Endometrial microvascular endothelial cells (primary cell): ENCODE results near the gene RBM26. TPM values are rescaled to one million over a fixed set of nuclear protein-coding genes. Genes with fewer than 3 reads are reported as not detected.

Experiments
- in situ Hi-C: cut with HindIII; loops from 2 replicates; pipeline ENCODE4 v1.10.0; 2017; ENCODE audit warnings: low sequenced_read_pairs, low pct_unique_long_range_greater_than_20kb; ENCODE audit errors: inconsistent ontology term
- total RNA-seq: library from RNA; depleted of rRNA; stranded (reverse); fragments of >200 nt; gene quantifications from one replicate; pipeline ENCODE4 v1.2.3, GENCODE V29; 2015; ENCODE audit errors: inconsistent ontology term

The RBM26 gene, protein sequence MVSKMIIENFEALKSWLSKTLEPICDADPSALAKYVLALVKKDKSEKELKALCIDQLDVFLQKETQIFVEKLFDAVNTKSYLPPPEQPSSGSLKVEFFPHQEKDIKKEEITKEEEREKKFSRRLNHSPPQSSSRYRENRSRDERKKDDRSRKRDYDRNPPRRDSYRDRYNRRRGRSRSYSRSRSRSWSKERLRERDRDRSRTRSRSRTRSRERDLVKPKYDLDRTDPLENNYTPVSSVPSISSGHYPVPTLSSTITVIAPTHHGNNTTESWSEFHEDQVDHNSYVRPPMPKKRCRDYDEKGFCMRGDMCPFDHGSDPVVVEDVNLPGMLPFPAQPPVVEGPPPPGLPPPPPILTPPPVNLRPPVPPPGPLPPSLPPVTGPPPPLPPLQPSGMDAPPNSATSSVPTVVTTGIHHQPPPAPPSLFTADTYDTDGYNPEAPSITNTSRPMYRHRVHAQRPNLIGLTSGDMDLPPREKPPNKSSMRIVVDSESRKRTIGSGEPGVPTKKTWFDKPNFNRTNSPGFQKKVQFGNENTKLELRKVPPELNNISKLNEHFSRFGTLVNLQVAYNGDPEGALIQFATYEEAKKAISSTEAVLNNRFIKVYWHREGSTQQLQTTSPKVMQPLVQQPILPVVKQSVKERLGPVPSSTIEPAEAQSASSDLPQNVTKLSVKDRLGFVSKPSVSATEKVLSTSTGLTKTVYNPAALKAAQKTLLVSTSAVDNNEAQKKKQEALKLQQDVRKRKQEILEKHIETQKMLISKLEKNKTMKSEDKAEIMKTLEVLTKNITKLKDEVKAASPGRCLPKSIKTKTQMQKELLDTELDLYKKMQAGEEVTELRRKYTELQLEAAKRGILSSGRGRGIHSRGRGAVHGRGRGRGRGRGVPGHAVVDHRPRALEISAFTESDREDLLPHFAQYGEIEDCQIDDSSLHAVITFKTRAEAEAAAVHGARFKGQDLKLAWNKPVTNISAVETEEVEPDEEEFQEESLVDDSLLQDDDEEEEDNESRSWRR
- total RNA-seq: 23.7 TPM

DNA sequence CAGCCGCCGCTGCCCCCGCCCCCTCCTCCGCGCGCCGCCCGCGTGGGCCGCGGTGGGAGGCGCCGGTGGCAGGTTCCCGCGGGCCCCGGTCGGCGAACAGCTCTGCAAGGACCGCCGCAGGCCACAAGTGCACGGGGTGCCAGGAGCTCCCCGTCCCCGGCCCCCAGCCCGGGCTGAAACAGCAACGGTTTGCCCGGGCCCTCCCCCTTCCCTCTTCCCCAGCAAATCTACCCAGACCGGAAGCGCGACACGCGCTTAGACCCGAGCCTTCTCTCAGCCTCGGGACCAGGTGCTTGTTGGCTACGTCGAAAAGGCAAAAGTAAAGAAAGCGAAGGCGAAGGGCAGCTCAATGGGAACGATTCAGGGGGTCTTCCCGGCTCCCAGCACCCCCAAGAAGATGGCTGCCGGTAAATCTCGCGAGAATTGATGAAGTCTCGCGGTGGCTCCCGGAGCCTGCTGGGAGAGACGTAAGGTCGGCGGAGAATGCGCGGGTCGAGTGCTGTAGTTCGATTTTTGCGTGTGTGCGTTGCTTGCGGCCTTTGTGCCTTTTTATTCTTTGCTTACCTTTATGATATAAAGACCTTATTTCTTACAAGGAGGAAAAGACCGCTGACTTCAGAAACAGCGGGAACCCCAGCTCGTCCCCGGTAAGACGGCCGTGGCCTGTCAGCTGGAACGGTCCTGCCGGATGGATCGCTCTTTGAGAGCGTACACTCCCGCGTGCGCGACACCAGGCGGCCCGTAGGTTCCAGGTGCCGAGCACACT lies at the start of gene RBM26:
Gene RBM26 (minus strand): TSS at position 425 of the 766 bp plus-strand sequence. CDS start 481 bp downstream, outside the sequence.
- in situ Hi-C loops: no loop called here

DNA sequence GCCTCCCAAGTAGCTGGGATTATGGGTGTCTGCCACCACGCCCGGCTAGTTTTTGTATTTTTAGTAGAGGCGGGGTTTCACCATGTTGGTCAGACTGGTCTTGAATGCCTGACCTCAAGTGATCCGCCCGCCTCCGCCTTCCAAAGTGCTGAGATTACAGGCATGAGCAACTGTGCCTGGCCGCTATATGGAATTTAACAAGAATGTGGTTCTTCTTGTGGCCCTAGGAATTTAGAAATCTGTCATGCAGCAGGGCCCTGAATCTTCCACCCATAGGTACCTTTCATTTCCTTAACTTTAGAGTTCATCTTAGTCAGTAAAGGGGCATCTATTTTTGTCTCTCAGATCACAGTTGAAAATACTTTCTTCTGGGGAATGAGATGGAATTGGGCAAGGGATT lies 49.3 kb upstream of the RBM26 start:
- in situ Hi-C loops: no loop called here

DNA sequence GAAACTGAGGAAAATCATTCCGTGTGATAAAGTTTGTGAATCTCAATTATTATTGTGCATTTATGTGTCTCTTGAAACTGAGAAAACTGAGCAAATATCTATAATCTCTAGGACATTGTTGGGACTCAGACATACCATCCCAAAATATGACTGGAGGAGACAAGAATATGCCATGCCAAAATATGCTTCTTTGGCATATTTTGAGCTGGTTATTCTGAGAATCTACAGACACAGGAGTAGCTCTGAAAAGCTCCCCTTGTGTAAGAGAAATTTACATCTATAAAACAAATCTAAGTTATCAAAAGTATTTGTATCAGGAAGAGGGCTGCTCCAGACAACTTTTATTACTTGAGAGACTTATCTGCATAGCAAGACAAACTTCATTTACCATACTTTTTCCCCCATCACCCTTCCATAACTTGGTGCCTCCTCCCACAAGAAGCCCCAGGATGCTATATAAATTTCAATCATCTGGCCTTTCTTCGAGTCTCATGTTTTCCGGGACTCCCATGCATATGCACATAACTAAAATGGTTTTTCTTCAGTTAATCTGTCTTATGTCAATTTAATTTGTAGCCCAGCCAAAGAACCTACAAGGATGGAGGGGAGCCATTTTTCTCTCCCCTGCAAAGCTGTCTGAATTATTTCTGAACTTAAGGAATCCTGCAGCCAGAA lies 46.3 kb upstream of the RBM26 start:
- in situ Hi-C loops: no loop called here

DNA sequence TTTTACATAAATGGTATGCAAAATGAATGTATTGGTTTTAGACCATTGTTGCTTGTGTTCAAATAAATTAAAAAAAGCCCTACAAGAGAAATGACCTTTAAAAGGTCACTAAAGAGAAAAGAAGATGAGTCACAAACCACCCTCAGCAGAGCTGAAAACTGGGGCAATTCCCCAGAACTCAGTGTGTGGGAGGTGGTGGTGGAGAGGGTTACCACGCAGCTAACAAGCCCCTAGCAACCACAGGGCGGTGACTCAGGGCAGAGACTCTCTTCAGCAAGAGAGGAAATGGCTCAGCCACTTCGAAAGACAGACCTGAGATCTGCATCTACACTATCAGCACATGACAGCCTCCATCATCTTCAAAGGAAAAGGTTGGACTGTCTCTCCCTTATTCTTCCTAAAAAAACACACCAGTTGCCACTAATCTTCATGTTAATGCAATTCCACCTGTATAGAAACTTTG lies 45.5 kb upstream of the RBM26 start:
- in situ Hi-C loops: no loop called here

DNA sequence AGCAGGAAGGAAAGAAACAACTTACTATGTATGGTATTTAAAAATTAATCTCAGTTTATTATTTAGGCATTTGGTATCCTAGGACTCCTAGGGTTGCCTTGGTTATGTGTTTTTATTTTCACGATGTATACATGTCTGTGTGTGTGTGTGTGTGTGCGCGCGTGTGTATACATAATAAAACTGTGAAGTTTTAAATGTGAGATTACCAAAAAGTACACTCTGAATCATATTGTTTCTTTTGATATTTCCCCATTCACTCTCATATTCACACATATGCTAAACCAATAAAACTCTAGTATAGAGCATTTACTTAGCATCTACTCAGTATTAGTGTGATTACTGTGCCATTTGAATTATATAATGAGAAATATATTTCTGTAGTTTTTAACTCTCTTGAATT lies 44.1 kb upstream of the RBM26 start:
- in situ Hi-C loops: no loop called here

DNA sequence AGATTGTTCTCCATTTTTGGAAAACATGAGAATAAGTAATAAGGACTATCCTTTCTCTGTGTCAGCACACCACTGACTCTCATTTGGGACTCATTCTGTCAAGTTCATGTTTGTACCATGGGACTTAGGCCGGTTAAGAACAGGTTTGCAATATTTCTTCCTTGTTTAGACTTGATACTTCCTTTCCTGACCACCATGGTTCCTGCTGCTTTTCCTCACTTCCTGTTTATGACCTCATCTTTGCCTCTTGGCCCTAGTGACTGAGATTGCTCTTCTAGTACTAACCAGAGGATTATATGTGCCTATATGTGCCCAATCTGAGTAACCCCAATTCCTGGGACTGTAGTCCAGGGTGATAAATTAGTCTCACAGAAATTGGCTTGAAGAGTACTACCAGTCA lies 42.4 kb upstream of the RBM26 start:
- in situ Hi-C loops: no loop called here

DNA sequence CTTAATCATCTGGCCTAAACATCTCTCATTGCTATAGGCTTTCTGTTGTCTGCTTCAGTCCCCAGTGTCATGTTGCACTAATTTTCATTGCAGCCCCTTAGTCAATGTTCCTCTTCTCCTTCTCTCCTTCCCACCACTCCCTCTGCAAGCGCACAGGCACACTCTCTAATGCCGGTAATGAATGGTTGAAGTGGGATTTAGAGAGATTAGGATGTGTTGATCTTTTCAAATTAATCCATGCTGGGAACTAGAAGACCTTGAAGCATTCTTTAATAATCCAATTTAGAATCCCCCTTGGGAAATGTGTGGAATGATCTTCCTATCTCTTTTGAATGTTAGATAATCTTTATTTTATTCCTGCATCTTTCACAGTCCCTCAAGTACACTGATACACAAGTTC lies 41.7 kb upstream of the RBM26 start:
- in situ Hi-C loops: no loop called here

DNA sequence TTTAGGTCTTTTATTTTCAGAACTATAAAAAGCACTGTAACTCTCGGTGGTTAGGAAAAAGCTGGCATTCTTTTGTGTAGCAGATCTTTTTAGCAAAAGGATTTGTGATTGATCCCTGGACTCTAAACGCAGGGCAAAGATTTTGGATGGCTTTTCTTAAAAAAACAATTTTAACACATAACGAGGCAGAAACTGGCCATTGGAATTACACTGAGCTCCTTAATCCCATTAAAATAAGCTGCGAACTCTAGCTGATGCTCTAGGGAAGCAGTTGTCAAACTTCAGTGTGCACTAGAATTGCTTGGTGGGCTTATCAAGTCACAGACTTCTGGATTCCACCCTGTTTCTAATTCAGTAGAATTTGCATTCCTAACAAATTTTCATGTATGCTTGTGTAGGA lies 41.1 kb upstream of the RBM26 start:
- in situ Hi-C loops: no loop called here

DNA sequence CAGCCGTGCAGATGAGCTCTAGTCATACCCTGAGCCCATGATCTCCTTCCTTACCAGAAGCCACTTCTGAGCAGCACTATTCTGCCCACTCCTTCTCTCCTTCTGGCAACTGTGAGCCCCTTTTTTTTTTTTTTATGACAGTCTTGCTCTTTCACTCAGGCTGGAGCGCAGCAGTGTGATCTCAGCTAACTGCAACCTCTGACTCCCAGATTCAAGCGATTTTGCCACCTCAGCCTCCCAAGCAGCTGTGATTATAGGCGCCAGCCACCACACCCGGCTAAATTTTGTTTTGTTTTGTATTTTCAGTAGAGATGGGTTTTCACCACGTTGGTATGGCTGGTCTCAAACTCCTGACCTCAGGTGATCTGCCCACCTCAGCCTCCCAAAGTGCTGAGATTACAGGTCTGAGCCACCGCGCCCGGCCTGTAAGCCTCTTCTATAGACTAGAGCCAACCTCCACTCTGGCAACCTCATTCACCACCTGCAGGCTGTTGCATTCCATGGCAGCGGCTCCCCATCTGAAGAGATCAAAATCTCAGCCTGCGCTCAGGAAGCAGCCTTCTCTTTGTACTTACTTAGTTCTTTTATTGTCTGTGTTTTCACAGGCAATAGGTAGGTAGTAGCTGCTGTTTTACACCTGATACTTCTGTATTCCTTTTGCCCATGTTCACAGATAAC lies 40.1 kb upstream of the RBM26 start:
- in situ Hi-C loops: no loop called here

DNA sequence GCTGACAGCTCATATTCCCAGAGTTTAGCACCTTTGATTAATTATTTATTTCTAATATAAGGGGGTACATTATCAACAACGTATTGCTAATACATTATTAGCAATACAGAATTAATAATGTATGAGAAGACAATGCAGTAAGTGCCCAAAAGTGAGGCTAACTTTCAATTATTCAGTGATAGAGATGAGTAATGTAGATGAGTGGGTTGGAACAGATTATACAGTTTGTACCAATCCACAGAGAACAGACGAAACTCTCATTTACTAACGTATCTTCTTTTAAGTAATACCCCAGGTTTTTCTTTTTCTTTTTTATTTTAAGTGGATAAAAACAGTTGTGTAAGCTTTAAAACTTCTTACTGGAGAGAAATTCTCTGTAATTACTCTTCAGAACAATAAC lies 36.7 kb upstream of the RBM26 start:
- in situ Hi-C loops: no loop called here

DNA sequence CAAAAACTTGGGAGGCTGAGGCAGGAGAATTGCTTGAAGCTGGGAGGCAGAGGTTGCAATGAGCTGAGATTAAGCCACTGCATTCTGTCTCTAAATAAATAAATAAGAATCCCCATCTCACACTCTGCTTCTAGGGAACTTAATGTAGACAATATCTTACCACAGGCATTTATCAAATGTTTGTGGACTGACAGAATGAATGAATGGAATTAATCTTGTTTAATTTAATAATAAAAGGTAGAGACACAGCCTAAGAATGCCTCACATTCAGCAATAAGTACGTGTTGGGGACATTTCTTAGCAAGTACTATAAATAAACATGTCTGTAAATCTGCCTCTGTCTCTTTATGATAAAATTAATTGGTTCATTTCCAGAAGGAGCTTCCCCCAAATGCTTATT lies 36.2 kb upstream of the RBM26 start:
- in situ Hi-C loops: no loop called here

DNA sequence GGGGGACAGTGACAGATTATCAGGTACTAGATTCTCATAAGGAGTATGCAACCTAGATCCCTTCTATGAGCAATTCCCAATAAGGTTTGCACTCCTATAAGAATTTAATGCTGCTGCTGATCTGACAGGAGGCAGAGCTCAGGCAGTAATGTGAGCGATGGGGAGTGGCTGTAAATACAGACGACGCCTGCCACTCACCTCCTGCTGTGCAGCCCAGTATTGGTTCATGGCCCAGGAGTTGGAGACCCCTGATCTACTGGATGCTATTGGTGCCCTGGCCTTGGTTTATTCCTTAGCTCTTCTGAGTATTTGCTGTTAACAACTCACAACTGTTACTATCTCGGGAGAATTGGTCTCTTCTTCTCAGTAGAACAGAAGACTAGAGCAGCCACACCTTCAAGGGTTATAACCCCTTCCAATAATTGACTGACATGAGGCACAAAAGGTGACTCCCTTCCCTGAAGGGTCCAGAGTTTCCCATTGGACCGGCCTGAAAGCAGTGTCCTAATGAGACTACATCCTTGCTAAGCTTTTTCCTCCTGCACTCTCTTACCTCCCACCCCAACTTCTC lies 35.0 kb upstream of the RBM26 start:
- in situ Hi-C loops: no loop called here

DNA sequence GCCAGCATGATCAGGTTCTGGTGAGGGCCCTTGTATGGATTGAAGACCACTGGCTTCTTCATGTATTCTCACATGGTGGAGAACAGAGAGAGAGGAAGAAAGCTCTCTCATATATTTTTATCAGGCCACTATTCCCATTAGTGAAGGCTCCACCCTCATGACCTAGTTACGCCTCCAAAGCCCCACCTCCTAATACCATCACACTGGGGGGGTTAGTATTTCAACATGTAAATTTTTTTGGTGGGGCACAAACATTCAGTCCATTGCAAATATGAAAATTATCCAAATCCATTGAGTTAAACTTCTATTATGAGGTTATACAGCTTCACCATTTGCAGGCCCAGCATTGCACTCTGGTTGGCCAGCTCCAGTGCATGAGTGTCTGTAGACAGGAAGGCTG lies 33.2 kb upstream of the RBM26 start:
- in situ Hi-C loops: no loop called here

DNA sequence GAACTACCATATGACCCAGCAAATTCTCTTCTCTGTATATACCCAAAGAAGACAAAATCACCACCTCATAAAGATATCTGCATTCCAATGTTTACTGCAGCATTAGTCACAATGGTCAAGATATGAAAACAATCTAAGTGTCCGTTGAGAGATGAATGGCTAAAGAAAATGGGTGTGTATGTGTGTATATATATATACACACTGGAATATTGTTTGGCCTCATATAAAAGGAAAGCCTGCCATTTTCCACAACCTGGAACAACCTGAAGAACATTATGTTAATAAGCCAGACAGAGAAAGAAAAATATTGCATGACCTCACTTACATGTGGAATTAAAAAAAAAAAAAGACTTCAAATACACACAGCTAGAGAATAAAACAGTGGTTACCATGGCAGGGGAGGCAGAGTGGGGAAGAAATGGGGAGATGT lies 29.5 kb upstream of the RBM26 start:
- in situ Hi-C loops: no loop called here

DNA sequence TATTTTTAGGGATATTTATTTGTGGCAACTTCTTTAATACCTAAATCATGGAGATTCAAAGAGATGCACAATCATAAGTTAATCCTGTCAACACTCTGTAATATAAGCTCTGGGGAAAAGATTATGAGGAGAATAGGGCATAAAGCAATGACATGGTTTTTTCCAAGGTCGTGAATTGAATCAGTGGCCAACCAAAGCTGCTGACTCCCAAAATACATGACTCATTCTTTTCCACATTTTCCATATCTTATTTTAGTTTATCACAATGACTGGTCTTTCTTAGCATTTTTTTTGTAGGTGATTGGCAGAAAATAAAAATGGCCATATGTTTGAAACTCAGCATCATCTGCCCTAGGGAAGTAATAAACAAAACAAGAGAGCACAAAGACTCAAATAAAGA lies 28.5 kb upstream of the RBM26 start:
- in situ Hi-C loops: no loop called here

DNA sequence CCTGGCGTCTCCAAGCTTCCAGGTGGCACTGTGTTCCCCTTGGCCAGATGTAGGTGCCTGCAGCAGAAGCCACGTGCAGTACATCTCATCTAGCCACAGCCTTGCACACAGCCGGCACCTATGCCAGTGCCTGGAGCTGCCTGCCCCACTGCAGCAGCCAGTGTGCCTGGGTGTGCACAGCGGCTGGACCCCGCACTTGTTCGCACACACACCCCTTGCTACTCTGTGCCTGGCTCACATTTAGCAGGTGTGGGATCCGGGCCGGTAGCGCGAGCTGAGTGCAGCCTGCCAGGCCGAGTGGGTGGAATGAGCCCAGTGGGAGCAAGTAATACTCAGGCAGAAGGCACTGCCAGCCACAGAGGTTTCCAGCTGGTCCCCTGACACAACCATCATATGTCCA lies 26.9 kb upstream of the RBM26 start:
- in situ Hi-C loops: no loop called here

DNA sequence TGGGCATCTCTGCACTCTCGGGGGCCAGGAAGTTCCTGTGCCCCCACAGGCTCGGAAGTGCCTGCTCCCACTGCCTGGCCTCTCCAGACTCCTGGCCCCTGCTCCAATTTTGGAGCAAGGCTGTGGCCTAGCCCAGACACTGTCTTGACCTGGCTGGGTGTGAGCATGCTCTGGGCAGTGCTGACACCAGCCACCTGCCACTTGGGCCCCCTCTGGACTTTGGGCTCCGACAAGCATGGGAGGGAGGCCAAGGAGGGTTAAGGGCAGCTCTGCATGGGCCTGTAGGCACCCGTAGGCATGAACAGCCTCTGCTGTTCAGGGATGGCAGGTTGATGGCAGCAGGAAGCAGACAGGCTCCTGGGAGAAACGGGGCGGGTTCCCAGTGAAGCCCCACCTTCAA lies 26.0 kb upstream of the RBM26 start:
- in situ Hi-C loops: no loop called here

DNA sequence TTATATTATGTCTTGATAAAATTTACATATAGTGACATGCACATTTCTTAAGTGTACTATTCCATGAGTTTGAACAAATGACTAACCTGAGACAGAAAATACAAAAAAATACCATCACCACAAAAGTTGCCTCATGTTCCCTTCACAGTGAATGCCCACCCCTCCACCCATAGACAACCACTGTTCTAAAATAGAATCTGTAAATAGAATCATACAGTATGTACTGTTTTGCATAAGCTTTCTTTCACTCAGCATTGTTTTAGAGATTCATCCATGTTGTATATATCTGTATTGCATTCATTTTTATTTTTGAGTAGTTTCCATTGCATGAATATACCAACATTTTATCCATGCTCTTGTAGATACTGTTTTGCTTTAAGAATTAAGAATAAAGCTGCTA lies 23.3 kb upstream of the RBM26 start:
- in situ Hi-C loops: no loop called here
